Tibial artery (tissue), 4 donors: ENCODE results near the gene ZACN.

Experiments used
- DNase-seq, 2 donors: peaks; one replicate each; pipeline ENCODE4 v3.0.0-alpha.2; 2019
- H3K27ac ChIP-seq, 2 donors: fragments of 200-600 bp; sonication (generic) in 1 of 2; 1 replicate in 1 of 2; 2 replicates in 1 of 2; pipeline ENCODE4 v1.5.1; 2018 to 2019; ENCODE audit warnings: mild to moderate bottlenecking in 1 of 2
- H3K27me3 ChIP-seq, 2 donors: fragments of 200-600 bp; sonication (generic) in 1 of 2; one replicate each; pipeline versions ENCODE4 v1.5.1 to v1.6.0; 2016 to 2019
- H3K36me3 ChIP-seq, 3 donors: fragments of 200-600 bp; sonication (generic) in 2 of 3; one replicate each; pipeline ENCODE4 v1.5.1; 2016 to 2019; ENCODE audit warnings: mild to moderate bottlenecking in 2 of 3
- H3K4me1 ChIP-seq, 4 donors: fragments of 200-600 bp; sonication (generic) in 2 of 4; 1 replicate in 3 of 4; 2 replicates in 1 of 4; pipeline ENCODE4 v1.5.1; 2016 to 2019
- H3K4me3 ChIP-seq, 2 donors: fragments of 200-600 bp; sonication (generic) in 1 of 2; 1 replicate in 1 of 2; 2 replicates in 1 of 2; pipeline ENCODE4 v1.5.1; 2018 to 2019; ENCODE audit warnings: mild to moderate bottlenecking in 2 of 2
- H3K9me3 ChIP-seq, 3 donors: fragments of 200-600 bp; sonication (generic) in 1 of 3; one replicate each; pipeline ENCODE4 v1.5.1; 2016 to 2019
- intact Hi-C: fragments of 100-400 bp; cut with DNase I; formaldehyde crosslinking; loops from one replicate; pipeline ENCODE4 v1.15.0; 2023; ENCODE audit warnings: low total_unique reads
- TF ChIP-seq, protein P1 (sequence below), 2 experiments: fragments of 200-600 bp in 1 of 2; fragments of 450-650 bp in 1 of 2; IDR thresholded peaks; one replicate each; pipeline ENCODE4 v1.5.1; 2017 to 2019; ENCODE audit warnings: antibody characterized with exemption in 2 of 2, mild to moderate bottlenecking in 1 of 2, moderate library complexity in 1 of 2

Gene ZACN

DNA sequence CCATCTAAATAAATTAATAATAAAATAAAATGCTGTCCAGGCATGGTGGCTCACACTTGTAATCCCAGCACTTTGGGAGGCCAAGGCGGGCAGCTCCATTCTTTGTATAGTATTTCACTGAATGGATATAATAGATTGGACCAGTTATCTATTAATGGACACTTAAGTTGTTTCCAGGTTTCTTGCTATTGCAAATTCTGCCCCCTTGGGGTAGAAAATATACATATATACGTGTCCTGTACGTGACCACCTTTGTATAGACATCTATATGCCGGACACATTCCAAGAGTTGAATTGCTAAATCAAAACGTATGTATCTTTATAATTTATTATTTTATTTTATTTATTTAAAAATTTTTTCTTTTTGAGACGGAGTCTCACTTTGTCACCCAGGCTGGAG is 28.5 kb downstream of the ZACN start:
- Histone ChIP-seq H3K36me3 (no peaks in the 10 kb centered on the region), H3K4me1 (peaks cover 0 to 14% (median 11%) of the 10 kb centered on the region in 4 donors), H3K27ac (no peak overlapping the region), H3K9me3 (no peaks in the 10 kb centered on the region), H3K4me3 (no peak overlapping the region), H3K27me3 (peaks cover 0 to 6% of the 10 kb centered on the region in 2 donors)
- TF ChIP-seq, protein P1, sequence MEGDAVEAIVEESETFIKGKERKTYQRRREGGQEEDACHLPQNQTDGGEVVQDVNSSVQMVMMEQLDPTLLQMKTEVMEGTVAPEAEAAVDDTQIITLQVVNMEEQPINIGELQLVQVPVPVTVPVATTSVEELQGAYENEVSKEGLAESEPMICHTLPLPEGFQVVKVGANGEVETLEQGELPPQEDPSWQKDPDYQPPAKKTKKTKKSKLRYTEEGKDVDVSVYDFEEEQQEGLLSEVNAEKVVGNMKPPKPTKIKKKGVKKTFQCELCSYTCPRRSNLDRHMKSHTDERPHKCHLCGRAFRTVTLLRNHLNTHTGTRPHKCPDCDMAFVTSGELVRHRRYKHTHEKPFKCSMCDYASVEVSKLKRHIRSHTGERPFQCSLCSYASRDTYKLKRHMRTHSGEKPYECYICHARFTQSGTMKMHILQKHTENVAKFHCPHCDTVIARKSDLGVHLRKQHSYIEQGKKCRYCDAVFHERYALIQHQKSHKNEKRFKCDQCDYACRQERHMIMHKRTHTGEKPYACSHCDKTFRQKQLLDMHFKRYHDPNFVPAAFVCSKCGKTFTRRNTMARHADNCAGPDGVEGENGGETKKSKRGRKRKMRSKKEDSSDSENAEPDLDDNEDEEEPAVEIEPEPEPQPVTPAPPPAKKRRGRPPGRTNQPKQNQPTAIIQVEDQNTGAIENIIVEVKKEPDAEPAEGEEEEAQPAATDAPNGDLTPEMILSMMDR (IDR thresholded peaks at IDR 0.05), result no peak
- intact Hi-C loops, result no loop called here
- DNase-seq, result no peak

DNA sequence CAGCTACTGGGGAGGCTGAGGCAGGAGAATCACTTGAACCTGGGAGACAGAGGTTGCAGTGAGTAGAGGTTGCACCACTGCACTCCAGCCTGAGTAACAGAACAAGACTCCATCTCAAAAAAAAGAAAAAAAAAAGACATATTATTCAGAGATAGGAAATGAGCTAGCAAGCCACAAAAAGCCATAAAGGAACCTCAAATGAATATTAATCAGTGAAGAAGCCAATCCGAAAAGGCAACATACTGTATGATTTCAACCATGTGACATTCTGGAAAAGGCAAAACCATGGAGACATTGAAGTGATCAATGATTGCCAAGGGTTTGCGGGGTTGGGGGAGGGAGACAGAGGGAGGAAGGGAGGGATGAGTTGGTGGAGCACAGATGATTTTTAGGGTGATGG is 33.0 kb downstream of the ZACN start:
- Histone ChIP-seq H3K36me3 (no peaks in the 10 kb centered on the region), H3K4me3 (no peak overlapping the region), H3K4me1 (no peaks in the 10 kb centered on the region), H3K9me3 (no peaks in the 10 kb centered on the region), H3K27me3 (peaks cover 0 to 6% of the 10 kb centered on the region in 2 donors), H3K27ac (no peak overlapping the region)
- intact Hi-C loops, result no loop called here
- TF ChIP-seq, protein P1 (IDR thresholded peaks at IDR 0.05), result no peak
- DNase-seq, result no peak

DNA sequence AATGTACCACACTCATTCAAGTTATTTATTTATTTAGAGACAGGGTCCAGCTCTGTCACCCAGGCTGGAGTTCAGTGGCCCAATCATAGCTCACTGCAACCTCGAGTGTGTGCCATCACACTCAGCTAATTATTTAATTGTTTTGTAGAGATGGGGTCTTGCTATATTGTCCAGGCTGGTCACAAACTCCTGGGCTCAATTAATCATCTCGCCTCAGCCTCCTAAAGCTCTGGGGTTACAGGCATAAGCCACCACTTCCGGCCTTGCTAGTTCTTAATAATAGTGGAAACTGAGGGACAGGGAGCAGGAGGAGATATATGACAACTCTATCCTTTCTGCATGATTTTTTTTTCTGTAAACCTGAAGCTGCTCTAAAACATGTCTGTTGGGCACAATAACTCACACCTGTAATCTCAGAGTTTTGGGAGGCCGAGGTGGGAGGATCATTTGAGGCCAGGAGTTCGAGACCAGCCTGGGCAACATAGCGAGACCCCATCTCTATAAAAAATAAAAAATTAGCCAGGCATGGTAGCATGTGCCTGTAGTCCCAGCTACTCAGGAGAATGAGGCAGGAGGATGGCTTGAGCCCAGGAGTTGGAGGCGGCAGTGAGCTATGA is 36.3 kb downstream of the ZACN start:
- no peaks in the 10 kb centered on the region for H3K4me1 ChIP-seq
- intact Hi-C loops, result no loop called here
- TF ChIP-seq, protein P1 (IDR thresholded peaks at IDR 0.05), result no peak

DNA sequence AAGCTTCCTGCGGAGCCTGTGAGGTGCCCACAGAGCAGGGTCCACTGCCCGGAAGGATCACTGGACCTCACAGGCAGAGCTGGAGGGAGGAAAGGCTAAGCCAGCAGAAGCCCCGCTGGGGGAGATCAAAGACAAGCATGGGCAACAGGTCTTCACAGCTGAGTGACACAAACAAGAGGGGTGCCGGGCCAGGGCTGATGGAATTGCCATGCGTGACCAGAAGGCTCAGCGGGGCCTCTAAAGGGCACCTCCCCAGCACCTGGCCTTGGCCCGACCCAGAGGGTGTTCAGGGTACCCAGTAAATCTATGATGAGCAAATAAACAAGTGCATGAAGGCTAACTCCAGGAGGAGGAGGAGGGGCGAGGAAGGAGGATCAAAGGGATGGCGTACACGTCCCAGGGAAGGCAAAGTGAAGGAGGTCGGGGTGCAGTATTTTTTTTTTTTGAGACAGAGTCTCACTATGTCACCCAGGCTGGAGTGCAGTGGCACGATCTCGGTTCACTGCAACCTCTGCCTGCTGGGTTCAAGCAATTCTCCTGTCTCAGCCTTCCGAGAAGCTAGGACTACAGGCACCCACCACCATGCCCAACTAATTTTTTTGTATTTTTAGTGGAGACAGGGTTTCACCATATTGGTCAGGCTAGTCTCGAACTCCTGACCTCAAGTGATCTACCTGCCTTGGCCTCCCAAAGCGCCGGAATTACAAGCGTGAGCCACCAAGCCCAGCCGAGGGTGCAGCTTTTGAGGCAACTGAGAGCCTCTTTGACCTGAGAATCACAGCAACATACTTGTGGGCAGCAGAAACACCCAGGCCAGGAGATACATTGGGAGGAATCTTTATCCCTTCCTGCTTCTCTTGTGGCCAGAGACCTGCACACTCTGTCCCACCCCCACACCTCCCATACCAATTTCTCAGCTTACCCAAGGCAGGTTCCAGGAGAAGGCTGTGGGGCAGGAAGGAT is 40.7 kb downstream of the ZACN start:
- Histone ChIP-seq H3K27me3 (peaks cover 0 to 31% of the 10 kb centered on the region in 2 donors), H3K27ac (no peak overlapping the region), H3K4me1 (peaks cover 0 to 11% (median 10%) of the 10 kb centered on the region in 4 donors), H3K9me3 (no peaks in the 10 kb centered on the region), H3K4me3 (no peak overlapping the region), H3K36me3 (no peaks in the 10 kb centered on the region)
- TF ChIP-seq, protein P1 (IDR thresholded peaks at IDR 0.05), result no peak
- DNase-seq, result no peak
- intact Hi-C loops, result loop anchor here (2.0 kb wide), 1 partner anchor 161 kb away; no protein-coding TSS in a partner anchor

More for the DNA sequence above, 36.3 kb downstream of the ZACN start:
- H3K4me3 ChIP-seq, result no peak overlapping the region
- H3K27ac ChIP-seq, result no peak overlapping the region
- DNase-seq, result no peak
- peaks cover 0 to 16% of the 10 kb centered on the region in 2 donors for H3K27me3 ChIP-seq
- H3K9me3 ChIP-seq, result no peaks in the 10 kb centered on the region
- no peaks in the 10 kb centered on the region for H3K36me3 ChIP-seq

DNA sequence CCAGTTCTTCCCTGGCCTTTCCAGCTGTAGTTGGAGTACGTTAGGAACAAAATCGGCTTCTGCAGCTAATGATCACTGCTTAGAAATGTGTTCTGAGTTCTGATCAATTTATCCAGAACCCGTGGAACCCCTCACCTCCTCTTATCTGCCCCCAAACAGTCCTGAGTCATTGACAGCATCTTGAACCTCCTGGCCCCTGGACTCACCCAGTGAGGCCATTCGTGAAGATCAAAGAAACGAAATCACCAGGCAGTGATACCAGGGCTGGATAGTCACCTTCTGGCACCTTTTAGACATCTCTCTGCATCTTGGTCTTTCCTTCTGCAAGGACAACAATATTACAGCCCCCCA is 41.7 kb downstream of the ZACN start:
- Histone ChIP-seq H3K27me3 (peaks cover 0 to 37% of the 10 kb centered on the region in 2 donors), H3K4me3 (no peak overlapping the region), H3K9me3 (no peaks in the 10 kb centered on the region), H3K36me3 (no peaks in the 10 kb centered on the region), H3K4me1 (peaks cover 0 to 11% (median 10%) of the 10 kb centered on the region in 4 donors), H3K27ac (no peak overlapping the region)
- TF ChIP-seq, protein P1 (IDR thresholded peaks at IDR 0.05), result no peak
- DNase-seq, result no peak
- intact Hi-C loops, result loop anchor here (2.0 kb wide), 1 partner anchor 160 kb away; no protein-coding TSS in a partner anchor
